ENCODE results near the gene MID1.

MID1 gene

GRCh38 chrX:10429908-10430307 is 190.5 kb downstream of the MID1 start:
- DNase-seq (no peak), ATAC-seq (no peak)
- Mint-ChIP-seq H3K9me3 (peaks cover 0 to 7% of the 10 kb centered on the region in 2 donors), H3K4me1 (no peaks in the 10 kb centered on the region), H3K4me3 (no peak overlapping the region), H3K27ac (no peak overlapping the region), H3K27me3 (no peaks in the 10 kb centered on the region)

GRCh38 chrX:10427249-10427648 is 193.1 kb downstream of the MID1 start:
- no peak overlapping the region for H3K27ac Mint-ChIP-seq
- H3K4me1 Mint-ChIP-seq = no peaks in the 10 kb centered on the region
- DNase-seq (no peak), ATAC-seq (no peak)
- peaks cover 0 to 7% of the 10 kb centered on the region in 2 donors for H3K9me3 Mint-ChIP-seq
- H3K27me3 Mint-ChIP-seq = no peaks in the 10 kb centered on the region
- H3K4me3 Mint-ChIP-seq = no peak overlapping the region

GRCh38 chrX:10423716-10424115 is 196.7 kb downstream of the MID1 start:
- Mint-ChIP-seq H3K27ac (no peak overlapping the region), H3K27me3 (no peaks in the 10 kb centered on the region), H3K4me1 (no peaks in the 10 kb centered on the region), H3K4me3 (no peak overlapping the region), H3K9me3 (no peaks in the 10 kb centered on the region)
- DNase-seq = no peak
- no peak for ATAC-seq

- Mint-ChIP-seq H3K9me3 (no peaks in the 10 kb centered on the region), H3K27ac (no peak overlapping the region), H3K27me3 (no peaks in the 10 kb centered on the region), H3K4me1 (no peaks in the 10 kb centered on the region), H3K4me3 (no peak overlapping the region)
- ATAC-seq (no peak), DNase-seq (no peak)
Observed at GRCh38 chrX:10420134-10420533, 200.3 kb downstream of the MID1 start.

- Mint-ChIP-seq H3K9me3 (no peaks in the 10 kb centered on the region), H3K4me1 (no peaks in the 10 kb centered on the region), H3K27ac (no peak overlapping the region), H3K4me3 (no peak overlapping the region), H3K27me3 (no peaks in the 10 kb centered on the region)
- DNase-seq (no peak), ATAC-seq (no peak)
Observed at GRCh38 chrX:10416424-10416823, 204.0 kb downstream of the MID1 start.

GRCh38 chrX:10415306-10416001 is 204.9 kb downstream of the MID1 start:
- Mint-ChIP-seq H3K27ac (no peak overlapping the region), H3K4me1 (no peaks in the 10 kb centered on the region), H3K9me3 (no peaks in the 10 kb centered on the region), H3K4me3 (no peak overlapping the region), H3K27me3 (no peaks in the 10 kb centered on the region)
- DNase-seq (no peak), ATAC-seq (no peak)

GRCh38 chrX:10414862-10415261 is 205.5 kb downstream of the MID1 start:
- Mint-ChIP-seq H3K27ac (no peak overlapping the region), H3K4me1 (no peaks in the 10 kb centered on the region), H3K9me3 (no peaks in the 10 kb centered on the region), H3K27me3 (no peaks in the 10 kb centered on the region), H3K4me3 (no peak overlapping the region)
- DNase-seq (no peak), ATAC-seq (no peak)

- H3K4me1 Mint-ChIP-seq = no peaks in the 10 kb centered on the region
- ATAC-seq = no peak
- DNase-seq = no peak
- no peaks in the 10 kb centered on the region for H3K27me3 Mint-ChIP-seq
- H3K9me3 Mint-ChIP-seq = no peaks in the 10 kb centered on the region
- no peak overlapping the region for H3K27ac Mint-ChIP-seq
- H3K4me3 Mint-ChIP-seq = no peak overlapping the region
Observed at GRCh38 chrX:10414156-10414824, 206.1 kb downstream of the MID1 start.

GRCh38 chrX:10404436-10404835 is 215.9 kb downstream of the MID1 start:
- DNase-seq = no peak
- Mint-ChIP-seq H3K27ac (no peak overlapping the region), H3K9me3 (no peaks in the 10 kb centered on the region), H3K4me1 (no peaks in the 10 kb centered on the region), H3K27me3 (no peaks in the 10 kb centered on the region), H3K4me3 (no peak overlapping the region)
- ATAC-seq = no peak

GRCh38 chrX:10401239-10401638 is 219.1 kb downstream of the MID1 start:
- DNase-seq = no peak
- no peak overlapping the region for H3K27ac Mint-ChIP-seq
- H3K27me3 Mint-ChIP-seq = no peaks in the 10 kb centered on the region
- ATAC-seq = no peak
- peaks cover 0 to 1% of the 10 kb centered on the region in 2 donors for H3K9me3 Mint-ChIP-seq
- no peak overlapping the region for H3K4me3 Mint-ChIP-seq
- H3K4me1 Mint-ChIP-seq = no peaks in the 10 kb centered on the region

- H3K27me3 Mint-ChIP-seq = no peaks in the 10 kb centered on the region
- H3K4me3 Mint-ChIP-seq = no peak overlapping the region
- DNase-seq (no peak), ATAC-seq (no peak)
- peaks cover 0 to 5% of the 10 kb centered on the region in 2 donors for H3K9me3 Mint-ChIP-seq
- no peaks in the 10 kb centered on the region for H3K4me1 Mint-ChIP-seq
- no peak overlapping the region for H3K27ac Mint-ChIP-seq
Observed at GRCh38 chrX:10399043-10399741, 221.2 kb downstream of the MID1 start.

GRCh38 chrX:10398215-10398614 is 222.2 kb downstream of the MID1 start:
- no peaks in the 10 kb centered on the region for H3K4me1 Mint-ChIP-seq
- H3K27me3 Mint-ChIP-seq = no peaks in the 10 kb centered on the region
- H3K27ac Mint-ChIP-seq = no peak overlapping the region
- H3K4me3 Mint-ChIP-seq = no peak overlapping the region
- DNase-seq (no peak), ATAC-seq (no peak)
- peaks cover 0 to 5% of the 10 kb centered on the region in 2 donors for H3K9me3 Mint-ChIP-seq

GRCh38 chrX:10397349-10397748 is 223.0 kb downstream of the MID1 start:
- DNase-seq (no peak), ATAC-seq (no peak)
- H3K4me3 Mint-ChIP-seq = no peak overlapping the region
- H3K27ac Mint-ChIP-seq = no peak overlapping the region
- H3K27me3 Mint-ChIP-seq = no peaks in the 10 kb centered on the region
- H3K9me3 Mint-ChIP-seq = peaks cover 0 to 5% of the 10 kb centered on the region in 2 donors
- no peaks in the 10 kb centered on the region for H3K4me1 Mint-ChIP-seq

- H3K4me1 Mint-ChIP-seq = no peaks in the 10 kb centered on the region
- DNase-seq (no peak), ATAC-seq (no peak)
- H3K27me3 Mint-ChIP-seq = no peaks in the 10 kb centered on the region
- peaks cover 0 to 5% of the 10 kb centered on the region in 2 donors for H3K9me3 Mint-ChIP-seq
- no peak overlapping the region for H3K4me3 Mint-ChIP-seq
- H3K27ac Mint-ChIP-seq = no peak overlapping the region
Observed at GRCh38 chrX:10395643-10396042, 224.7 kb downstream of the MID1 start.

Measured in stimulated activated naive CD8-positive, alpha-beta T cell treated with anti-CD3 and anti-CD28 coated beads, Interleukin-15, amount 100 ng/mL, for 72 hours (primary cell).